MM.1S (cell line): ENCODE results near the gene NOC4L.
A peak's percentile ranks its signal among the peaks of the same experiment; 100 is the strongest.
"Not testable (repeated sequence)": the region's sequence is repeated elsewhere in the genome, so short reads cannot be mapped to it uniquely, and the experiment has no call there.

Experiments
- DNase-seq: peaks from one replicate; pipeline ENCODE4 v3.0.0-alpha.2; 2015
- H2AFZ ChIP-seq: fragments of 300-600 bp; sonication (generic); 2 replicates; pipeline ENCODE4 v1.6.0; 2016; ENCODE audit warnings: antibody characterized with exemption, low read length
- H3F3A ChIP-seq: fragments of 300-600 bp; sonication (generic); 2 replicates; pipeline ENCODE4 v1.6.1; 2016; ENCODE audit warnings: mild to moderate bottlenecking, antibody characterized with exemption, low read length, moderate library complexity, mixed read lengths; ENCODE audit not compliant: insufficient read depth
- H3K27ac ChIP-seq: fragments of 300-600 bp; sonication (generic); 2 replicates; pipeline ENCODE4 v1.5.1; 2016; ENCODE audit warnings: mild to moderate bottlenecking, low read length
- H3K27me3 ChIP-seq: fragments of 300-600 bp; sonication (generic); replicated peaks from 2 replicates; pipeline ENCODE4 v1.6.0; 2016; ENCODE audit warnings: low read length; ENCODE audit not compliant: insufficient read depth
- H3K36me3 ChIP-seq: fragments of 300-600 bp; sonication (generic); replicated peaks from 2 replicates; pipeline ENCODE4 v1.6.1; 2016; ENCODE audit warnings: mild to moderate bottlenecking, low read length, mixed read lengths; ENCODE audit not compliant: insufficient read depth
- H3K4me1 ChIP-seq: fragments of 300-600 bp; sonication (generic); 2 replicates; pipeline ENCODE4 v1.6.1; 2016; ENCODE audit warnings: low read length, mixed read lengths
- H3K4me2 ChIP-seq: fragments of 300-600 bp; sonication (generic); 2 replicates; pipeline ENCODE4 v1.6.0; 2016; ENCODE audit warnings: low read depth, low read length
- H3K4me3 ChIP-seq: fragments of 300-600 bp; sonication (generic); 2 replicates; pipeline ENCODE4 v1.5.1; 2016; ENCODE audit warnings: low read length, mixed read lengths
- H3K79me2 ChIP-seq: fragments of 300-600 bp; sonication (generic); 2 replicates; pipeline ENCODE4 v1.6.1; 2016; ENCODE audit warnings: mixed run types, low read length, mixed read lengths
- H3K9ac ChIP-seq: fragments of 300-600 bp; sonication (generic); 2 replicates; pipeline ENCODE4 v1.6.1; 2016; ENCODE audit warnings: low read length, mixed read lengths
- H3K9me2 ChIP-seq: fragments of 300-600 bp; sonication (generic); replicated peaks from 2 replicates; pipeline ENCODE4 v1.6.1; 2016; ENCODE audit warnings: mild to moderate bottlenecking, low read length, mixed read lengths; ENCODE audit not compliant: insufficient read depth
- H3K9me3 ChIP-seq: fragments of 300-600 bp; sonication (generic); replicated peaks from 2 replicates; pipeline ENCODE4 v1.6.1; 2016; ENCODE audit warnings: mild to moderate bottlenecking, low read length, mixed read lengths; ENCODE audit not compliant: insufficient read depth
- H4K20me1 ChIP-seq: fragments of 300-600 bp; sonication (generic); 2 replicates; pipeline ENCODE4 v1.6.1; 2016; ENCODE audit warnings: mild to moderate bottlenecking, low read length, moderate library complexity, mixed read lengths; ENCODE audit not compliant: insufficient read depth
- CTCF ChIP-seq: fragments of 300-600 bp; sonication (generic); IDR thresholded peaks from 2 replicates; pipeline ENCODE4 v1.5.1; 2016; ENCODE audit warnings: antibody characterized with exemption, low read length, mixed read lengths
- EZH2 ChIP-seq: fragments of 300-600 bp; sonication (generic); optimal IDR thresholded peaks from 2 replicates; pipeline ENCODE3; 2017; ENCODE audit warnings: low read depth, mild to moderate bottlenecking, antibody characterized with exemption, low read length, mixed read lengths
- EZH2phosphoT487 ChIP-seq: fragments of 300-600 bp; sonication (generic); IDR thresholded peaks from 2 replicates; pipeline ENCODE4 v1.6.1; 2018; ENCODE audit warnings: antibody characterized with exemption, low read length

The NOC4L gene

DNA sequence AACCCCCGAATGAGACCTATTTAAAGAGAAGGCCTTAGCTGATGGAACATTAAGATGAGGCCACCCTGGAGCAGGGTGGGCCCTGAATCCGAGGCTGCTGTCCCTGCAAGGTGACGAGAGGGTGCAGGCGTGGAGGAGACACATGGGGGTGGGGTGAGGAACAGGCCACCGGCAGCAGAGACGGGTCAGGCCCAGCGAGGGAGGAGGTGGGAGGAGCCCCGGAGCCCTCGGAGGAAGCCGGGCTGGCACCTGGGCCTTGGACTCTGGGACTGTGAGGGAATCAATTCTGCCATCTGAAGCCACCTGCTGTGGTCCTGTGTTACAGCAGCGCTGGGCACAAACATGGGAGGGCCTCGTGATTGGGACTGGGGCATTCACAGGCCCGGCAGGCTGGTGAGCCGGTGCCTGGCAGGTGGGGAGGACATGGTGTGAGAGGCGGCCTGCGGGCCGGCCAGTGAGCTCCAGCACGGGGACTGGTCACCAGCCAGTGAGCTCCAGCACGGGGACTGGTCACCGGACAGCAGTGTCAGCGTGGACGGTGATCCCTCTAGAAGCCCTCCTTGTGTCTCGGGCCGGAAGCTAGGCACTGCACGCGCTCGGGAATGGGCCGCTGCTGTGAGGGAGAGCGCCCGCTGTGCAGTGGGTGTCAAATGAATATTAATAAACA lies 46.7 kb downstream of the NOC4L start:
- Histone ChIP-seq H3K9me2 (no peaks in the 10 kb centered on the region), H3K27me3 (peaks cover 36% of the 10 kb centered on the region), H3K4me1 (no peaks in the 10 kb centered on the region), H3F3A (no peaks in the 10 kb centered on the region), H4K20me1 (no peaks in the 10 kb centered on the region), H3K79me2 (no peaks in the 10 kb centered on the region), H3K9me3 (no peaks in the 10 kb centered on the region), H3K27ac (no peak overlapping the region), H3K36me3 (no peaks in the 10 kb centered on the region), H3K4me2 (no peak overlapping the region), H2AFZ (no peak overlapping the region), H3K4me3 (no peak overlapping the region), H3K9ac (no peak overlapping the region)
- no peak for DNase-seq
- TF ChIP-seq CTCF (no peak), EZH2 (no peak)

- no peaks in the 10 kb centered on the region for H3K9me2 ChIP-seq
- H3F3A ChIP-seq = no peaks in the 10 kb centered on the region
- H3K9me3 ChIP-seq = no peaks in the 10 kb centered on the region
- H3K79me2 ChIP-seq = no peaks in the 10 kb centered on the region
- H3K4me3 ChIP-seq = no peak overlapping the region
- no peak for TF ChIP-seq EZH2phosphoT487
- no peak for TF ChIP-seq EZH2
- no peak for DNase-seq
- H3K9ac ChIP-seq = no peak overlapping the region
- H3K4me1 ChIP-seq = no peaks in the 10 kb centered on the region
- peaks cover 29% of the 10 kb centered on the region for H3K27me3 ChIP-seq
- no peaks in the 10 kb centered on the region for H3K36me3 ChIP-seq
- no peak overlapping the region for H3K27ac ChIP-seq
- H2AFZ ChIP-seq = no peak overlapping the region
- no peak overlapping the region for H3K4me2 ChIP-seq
- no peaks in the 10 kb centered on the region for H4K20me1 ChIP-seq
Measured at GRCh38 chr12:132191715-132192553, 47.7 kb downstream of the NOC4L start.

GRCh38 chr12:132194056-132194455 lies 49.8 kb downstream of the NOC4L start:
- Histone ChIP-seq H3K27ac (no peak overlapping the region), H4K20me1 (no peaks in the 10 kb centered on the region), H3K36me3 (no peaks in the 10 kb centered on the region), H3K9me2 (no peaks in the 10 kb centered on the region), H3K4me3 (no peak overlapping the region), H3K4me2 (no peak overlapping the region), H3K4me1 (no peaks in the 10 kb centered on the region), H3K9me3 (no peaks in the 10 kb centered on the region), H3K79me2 (no peaks in the 10 kb centered on the region), H3F3A (no peaks in the 10 kb centered on the region), H3K9ac (no peak overlapping the region), H2AFZ (no peak overlapping the region), H3K27me3 (peaks cover 12% of the 10 kb centered on the region)
- TF ChIP-seq EZH2 (no peak), CTCF (peak; percentile 21)
- DNase-seq = no peak

GRCh38 chr12:132194556-132194955 lies 50.3 kb downstream of the NOC4L start:
- DNase-seq = no peak
- H3K79me2 ChIP-seq = no peaks in the 10 kb centered on the region
- no peaks in the 10 kb centered on the region for H3K9me2 ChIP-seq
- H3K4me1 ChIP-seq = no peaks in the 10 kb centered on the region
- H4K20me1 ChIP-seq = no peaks in the 10 kb centered on the region
- peaks cover 13% of the 10 kb centered on the region for H3K27me3 ChIP-seq
- H3K27ac ChIP-seq = no peak overlapping the region
- H3K4me2 ChIP-seq = no peak overlapping the region
- no peak for TF ChIP-seq CTCF
- no peak for TF ChIP-seq EZH2phosphoT487
- no peak overlapping the region for H2AFZ ChIP-seq
- no peak overlapping the region for H3K9ac ChIP-seq
- H3K36me3 ChIP-seq = no peaks in the 10 kb centered on the region
- H3K9me3 ChIP-seq = no peaks in the 10 kb centered on the region
- no peaks in the 10 kb centered on the region for H3F3A ChIP-seq
- no peak overlapping the region for H3K4me3 ChIP-seq

DNA sequence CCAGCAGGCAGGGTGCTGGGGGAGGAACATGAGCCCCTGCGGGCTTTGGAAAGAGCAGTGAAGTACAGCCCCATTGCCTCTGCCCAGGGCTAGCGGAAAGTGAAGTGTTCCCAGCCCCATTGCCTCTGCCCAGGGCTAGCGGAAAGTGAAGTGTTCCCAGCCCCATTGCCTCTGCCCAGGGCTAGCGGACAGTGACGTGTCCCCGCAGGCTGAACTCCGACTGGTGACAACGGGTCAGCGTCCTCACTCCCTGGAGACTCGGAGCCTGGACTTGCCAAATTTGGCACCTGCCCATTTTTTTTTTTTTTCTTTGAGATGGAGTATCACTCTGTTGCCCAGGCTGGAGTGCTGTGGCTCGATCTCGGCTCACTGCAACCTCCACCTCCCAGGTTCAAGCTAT lies 51.0 kb downstream of the NOC4L start:
- H3K79me2 ChIP-seq, H3K9me3 ChIP-seq, H4K20me1 ChIP-seq, H3K9ac ChIP-seq, DNase-seq, H3F3A ChIP-seq, H3K9me2 ChIP-seq, H3K36me3 ChIP-seq, H3K27ac ChIP-seq, H3K4me3 ChIP-seq, H3K4me1 ChIP-seq, H2AFZ ChIP-seq, H3K4me2 ChIP-seq: not testable (repeated sequence)
- peaks cover 13% of the 10 kb centered on the region for H3K27me3 ChIP-seq
